ENCODE results near the gene ATP2A2. TPM values are rescaled to one million over a fixed set of nuclear protein-coding genes. Genes with fewer than 3 reads are reported as not detected.

The ATP2A2 gene
- total and polyA plus RNA-seq, 12 donors = 316 to 4,750 (median 1,535) TPM

DNA sequence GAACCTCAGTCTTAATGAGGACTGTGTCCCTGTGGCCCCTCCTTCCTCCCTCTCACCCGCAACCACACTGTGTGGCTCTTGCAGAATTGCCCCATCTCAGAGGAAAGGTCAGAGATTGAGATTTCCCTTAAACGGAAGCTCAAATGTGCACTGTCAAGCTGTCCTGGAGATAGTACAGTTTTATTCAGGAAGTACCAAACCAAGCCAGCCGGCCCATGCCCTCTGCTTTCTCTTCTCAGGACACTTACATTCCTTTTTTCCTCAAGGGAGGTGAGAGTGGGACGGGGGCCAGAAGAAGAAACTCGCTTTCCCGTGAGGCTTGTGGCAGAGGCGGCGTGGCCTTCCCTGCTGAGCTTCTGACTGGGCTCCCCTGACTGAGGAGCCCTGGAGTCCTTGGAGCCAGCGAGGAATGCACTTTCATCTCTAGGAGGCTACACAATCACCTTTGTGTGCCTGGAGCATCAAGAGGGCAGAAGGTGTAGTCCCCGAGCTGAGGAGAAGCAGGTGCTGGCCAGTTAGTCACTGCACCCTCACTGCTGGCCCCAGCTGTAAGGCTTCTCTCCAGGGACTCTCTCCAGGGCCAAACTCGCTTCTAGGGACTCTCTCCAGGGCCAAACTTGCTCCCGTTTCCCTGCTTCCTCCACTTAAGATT lies 24.1 kb upstream of the ATP2A2 start:
- DNase-seq (peak; percentile 57 to 62), ATAC-seq (peak; percentile 7 to 56 (median 30))
- Histone ChIP-seq H3K9me3 (no peaks in the 10 kb centered on the region), H3K36me3 (no peaks in the 10 kb centered on the region), H3K4me1 (peaks cover 10 to 41% (median 26%) of the 10 kb centered on the region in 9 donors), H3K27ac (peak overlapping the region; percentile 13 to 81 (median 62)), H3K27me3 (no peaks in the 10 kb centered on the region), H3K4me3 (no peak overlapping the region)
- TF ChIP-seq, protein P1, sequence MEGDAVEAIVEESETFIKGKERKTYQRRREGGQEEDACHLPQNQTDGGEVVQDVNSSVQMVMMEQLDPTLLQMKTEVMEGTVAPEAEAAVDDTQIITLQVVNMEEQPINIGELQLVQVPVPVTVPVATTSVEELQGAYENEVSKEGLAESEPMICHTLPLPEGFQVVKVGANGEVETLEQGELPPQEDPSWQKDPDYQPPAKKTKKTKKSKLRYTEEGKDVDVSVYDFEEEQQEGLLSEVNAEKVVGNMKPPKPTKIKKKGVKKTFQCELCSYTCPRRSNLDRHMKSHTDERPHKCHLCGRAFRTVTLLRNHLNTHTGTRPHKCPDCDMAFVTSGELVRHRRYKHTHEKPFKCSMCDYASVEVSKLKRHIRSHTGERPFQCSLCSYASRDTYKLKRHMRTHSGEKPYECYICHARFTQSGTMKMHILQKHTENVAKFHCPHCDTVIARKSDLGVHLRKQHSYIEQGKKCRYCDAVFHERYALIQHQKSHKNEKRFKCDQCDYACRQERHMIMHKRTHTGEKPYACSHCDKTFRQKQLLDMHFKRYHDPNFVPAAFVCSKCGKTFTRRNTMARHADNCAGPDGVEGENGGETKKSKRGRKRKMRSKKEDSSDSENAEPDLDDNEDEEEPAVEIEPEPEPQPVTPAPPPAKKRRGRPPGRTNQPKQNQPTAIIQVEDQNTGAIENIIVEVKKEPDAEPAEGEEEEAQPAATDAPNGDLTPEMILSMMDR (IDR thresholded peaks at IDR 0.05) = no peak
- WGBS, 2 donors = 48 to 50% methylated on average over 12 of the region's 12 CpGs
- intact Hi-C loops (cut with DNase I) = no loop called here

DNA sequence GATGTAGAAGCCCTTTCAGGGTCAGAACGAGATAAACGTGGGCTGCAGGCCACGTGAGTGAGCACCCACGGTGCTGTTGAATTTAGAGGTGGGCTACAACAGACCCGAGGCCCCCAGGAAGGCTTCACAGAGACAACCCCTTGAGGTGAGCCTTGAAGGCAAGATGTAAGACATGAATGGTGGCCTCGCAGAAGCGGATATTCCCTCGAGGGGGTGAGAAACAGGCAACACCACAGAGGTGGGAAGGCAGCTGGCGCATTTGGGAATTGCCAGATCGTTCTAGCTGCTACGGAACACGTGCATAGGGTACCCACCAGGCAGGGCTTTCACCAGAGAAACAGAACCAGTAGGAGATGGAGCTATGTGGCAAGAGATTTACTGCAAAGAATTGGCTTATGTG lies 22.6 kb upstream of the ATP2A2 start:
- WGBS, 2 donors = 91 to 93% methylated on average over 12 of the region's 12 CpGs
- no peak for DNase-seq
- ATAC-seq = no peak
- TF ChIP-seq, protein P1 (IDR thresholded peaks at IDR 0.05) = no peak
- Histone ChIP-seq H3K4me1 (peaks cover 4 to 32% (median 14%) of the 10 kb centered on the region in 9 donors), H3K27me3 (no peaks in the 10 kb centered on the region), H3K4me3 (no peak overlapping the region), H3K36me3 (no peaks in the 10 kb centered on the region), H3K9me3 (no peaks in the 10 kb centered on the region), H3K27ac (no peak overlapping the region)
- intact Hi-C loops (cut with DNase I) = no loop called here

DNA sequence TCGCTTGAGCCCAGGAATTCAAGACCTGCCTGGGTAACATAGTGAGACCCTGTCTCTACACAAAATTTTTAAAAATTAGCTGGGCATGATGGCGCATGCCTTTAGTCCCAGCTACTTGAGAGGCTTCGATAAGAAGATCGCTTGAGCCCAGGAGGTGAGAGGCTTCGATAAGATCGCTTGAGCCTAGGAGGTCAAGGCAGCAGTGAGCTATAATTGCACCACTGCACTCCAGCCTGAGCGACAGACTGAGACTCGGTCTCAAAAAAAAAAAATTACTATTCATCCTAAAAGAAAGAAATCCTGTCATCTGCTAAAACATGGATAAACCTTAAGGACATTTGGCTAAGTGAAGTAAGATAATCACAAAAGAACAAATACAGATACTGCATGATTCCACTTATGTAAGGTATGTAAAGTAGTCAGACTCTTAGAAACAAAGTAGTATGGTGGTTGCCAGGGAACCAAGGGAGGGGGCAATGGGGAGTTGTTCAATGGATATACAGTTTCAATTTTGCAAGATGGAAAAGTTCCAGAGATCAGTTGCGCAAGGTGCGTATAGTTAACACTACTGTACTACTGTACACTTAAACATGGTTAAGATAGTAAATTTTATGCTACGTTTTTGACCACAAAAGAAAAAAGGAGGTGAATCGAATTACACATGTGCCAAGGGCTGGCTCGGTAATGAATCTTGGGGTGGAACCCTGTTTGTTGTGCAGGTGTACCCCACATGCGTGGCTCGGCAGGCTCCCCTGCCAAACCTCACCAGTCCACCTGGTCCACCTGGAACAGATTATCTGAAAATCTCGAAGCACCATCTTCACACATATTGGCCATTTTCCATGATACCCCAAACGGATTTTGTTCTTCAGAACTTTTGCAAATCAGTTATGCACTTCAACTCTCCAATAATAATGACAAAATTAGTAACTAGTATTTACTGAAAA lies 18.3 kb upstream of the ATP2A2 start:
- WGBS, 2 donors = 58 to 70% methylated on average over 17 of the region's 17 CpGs
- Histone ChIP-seq H3K4me3 (no peak overlapping the region), H3K27me3 (no peaks in the 10 kb centered on the region), H3K36me3 (no peaks in the 10 kb centered on the region), H3K27ac (no peak overlapping the region), H3K4me1 (peaks cover 0 to 29% (median 16%) of the 10 kb centered on the region in 9 donors), H3K9me3 (no peaks in the 10 kb centered on the region)
- intact Hi-C loops (cut with DNase I) = no loop called here
- no peak for ATAC-seq
- no peak for DNase-seq
- TF ChIP-seq, protein P1 (IDR thresholded peaks at IDR 0.05) = no peak

DNA sequence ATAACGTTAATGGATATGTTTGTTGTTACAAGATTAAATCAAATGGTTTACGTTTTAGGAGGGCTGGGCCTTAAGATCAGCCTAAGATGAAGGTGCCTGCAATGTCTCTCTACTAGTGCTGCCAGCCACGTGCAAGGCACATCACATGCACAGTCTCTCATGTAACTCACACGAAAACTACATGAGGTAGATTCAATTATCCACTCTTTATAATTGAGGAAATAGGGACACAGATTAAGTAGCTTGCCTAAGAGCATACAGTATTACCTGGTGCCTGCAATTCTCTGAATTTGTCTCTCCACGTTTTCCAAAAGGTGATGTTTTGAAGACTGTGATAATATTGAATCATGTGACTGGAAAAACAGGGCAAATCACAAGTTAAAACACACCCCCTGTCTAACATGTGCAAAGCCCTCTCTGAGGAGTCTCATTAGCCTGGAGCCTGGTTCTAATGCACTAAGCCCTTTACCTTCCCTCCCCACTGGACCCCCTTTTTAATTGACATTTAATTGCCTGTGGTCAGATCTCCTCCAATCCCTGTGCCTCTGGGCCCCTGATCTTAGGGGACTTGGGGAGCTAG lies 14.6 kb upstream of the ATP2A2 start:
- DNase-seq = no peak
- intact Hi-C loops (cut with DNase I) = no loop called here
- Histone ChIP-seq H3K27me3 (no peaks in the 10 kb centered on the region), H3K36me3 (no peaks in the 10 kb centered on the region), H3K27ac (peak overlapping the region in 9 of 10 donors; percentile 42 to 83 (median 69)), H3K9me3 (no peaks in the 10 kb centered on the region), H3K4me1 (peaks cover 0 to 56% (median 36%) of the 10 kb centered on the region in 9 donors), H3K4me3 (peak overlapping the region in 2 of 10 donors; percentile 12 to 34)
- WGBS, 2 donors = 58 to 71% methylated on average over 5 of the region's 5 CpGs
- no peak for ATAC-seq
- TF ChIP-seq, protein P1 (IDR thresholded peaks at IDR 0.05) = no peak

All from heart right ventricle (tissue), 16 donors.